ENCODE measurements around the gene FIG4. TPM values are rescaled to one million over a fixed set of nuclear protein-coding genes. Genes with fewer than 3 reads are reported as not detected.

Gene FIG4
- total RNA-seq, 1 experiment from 2014 or later: 15.7 TPM

DNA sequence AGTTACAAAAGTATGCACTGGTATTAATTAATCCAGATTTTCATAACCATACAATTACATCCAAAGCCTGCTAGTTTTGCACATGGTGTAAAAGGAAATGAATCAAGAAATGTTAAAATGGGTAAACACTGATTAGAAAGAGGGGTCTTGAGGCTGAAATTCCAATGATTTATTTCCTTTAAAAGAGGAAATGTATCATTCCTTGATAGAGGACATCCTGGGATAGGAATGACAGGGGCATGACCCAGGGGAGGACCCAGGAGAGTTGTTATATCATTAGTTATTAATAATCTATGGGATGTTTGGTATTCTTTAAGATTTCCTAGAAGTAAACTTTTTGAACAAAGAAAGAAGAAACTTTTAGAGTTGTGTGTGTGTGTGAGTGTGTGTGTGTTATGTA, 18.3 kb upstream of the FIG4 start:
- Histone ChIP-seq H3K36me3 (ENCODE audit: control insufficient read depth in 1 of 2, insufficient read depth in 2 of 2, low read length in 2 of 2) (no peaks in the 10 kb centered on the region), H3K4me3 (replicated peaks in 1 of 2; ENCODE audit: low read depth in 1 of 2, low read length in 2 of 2) (no peak overlapping the region), H2AFZ (ENCODE audit: low read depth, low read length, poor library complexity, severe bottlenecking) (no peak overlapping the region), H3K79me2 (ENCODE audit: insufficient read depth, low read length) (no peaks in the 10 kb centered on the region), H3K9me3 (ENCODE audit: control insufficient read depth in 1 of 2, insufficient read depth in 1 of 2, low read depth in 1 of 2, low read length in 2 of 2) (no peaks in the 10 kb centered on the region), H3K9ac (ENCODE audit: low read length) (no peak overlapping the region), H3K9me2 (ENCODE audit: insufficient read depth) (no peaks in the 10 kb centered on the region), H4K20me1 (ENCODE audit: insufficient read depth) (no peaks in the 10 kb centered on the region), H3K27me3 (ENCODE audit: insufficient read depth, low read length) (no peaks in the 10 kb centered on the region), H3K4me2 (ENCODE audit: low read length) (no peak overlapping the region), H3K4me1 (ENCODE audit: control insufficient read depth in 1 of 2, insufficient read depth in 2 of 2, low read length in 2 of 2) (no peaks in the 10 kb centered on the region), H3K27ac (ENCODE audit: low read depth, low read length) (no peak overlapping the region)
- ChIA-PET RAD21 (ENCODE audit: low non-redundant PET in 1 of 2, low total read pairs in 2 of 2, uncharacterized antibody in 2 of 2, unreplicated experiment in 2 of 2) (no interaction called here), POLR2A (no interaction called here), CTCF (no interaction called here)
- no TSS peak for BruUV-seq (replicated peaks)
- TF ChIP-seq SP1 (IDR thresholded peaks at IDR 0.05; ENCODE audit: low read depth): no peak
- no peak for TF ChIP-seq TCF7L2 (IDR thresholded peaks at IDR 0.05; ENCODE audit: borderline replicate concordance, extremely low read depth, insufficient read depth, insufficient read length)
- no peak for TF ChIP-seq RAD21 (IDR thresholded peaks at IDR 0.05; ENCODE audit: low read depth)
- TF ChIP-seq EGR1 (IDR thresholded peaks at IDR 0.05; ENCODE audit: low read depth): no peak
- no peak for TF ChIP-seq CBX3 (IDR thresholded peaks at IDR 0.05; ENCODE audit: low read depth)
- no peak for TF ChIP-seq JUND (IDR thresholded peaks at IDR 0.05)
- TF ChIP-seq MAX (IDR thresholded peaks at IDR 0.05): no peak
- TF ChIP-seq ZNF274 (IDR thresholded peaks at IDR 0.05; ENCODE audit: low read depth, low read length): no peak
- no peak for TF ChIP-seq EZH2phosphoT487 (IDR thresholded peaks at IDR 0.05; ENCODE audit: borderline replicate concordance)
- TF ChIP-seq ELF1 (IDR thresholded peaks at IDR 0.05; ENCODE audit: borderline replicate concordance, low read depth): no peak
- TF ChIP-seq POLR2A (IDR thresholded peaks at IDR 0.05; ENCODE audit: borderline replicate concordance, extremely low read depth, insufficient read depth, insufficient read length): no peak
- DNase-seq (ENCODE audit: low read depth, low spot score): no peak
- intact Hi-C loops (cut with micrococcal nuclease): no loop called here
- ATAC-seq: no peak

GRCh38 chr6:109676724-109677123, 14.4 kb upstream of the FIG4 start:
- no peak overlapping the region for H2AFZ ChIP-seq (ENCODE audit: low read depth, low read length, poor library complexity, severe bottlenecking)
- POLR2A ChIA-PET: no interaction called here
- no peaks in the 10 kb centered on the region for H3K4me1 ChIP-seq (ENCODE audit: control insufficient read depth in 1 of 2, insufficient read depth in 2 of 2, low read length in 2 of 2)
- H4K20me1 ChIP-seq (ENCODE audit: insufficient read depth): no peaks in the 10 kb centered on the region
- H3K4me3 ChIP-seq (replicated peaks in 1 of 2; ENCODE audit: low read depth in 1 of 2, low read length in 2 of 2): no peak overlapping the region
- H3K79me2 ChIP-seq (ENCODE audit: insufficient read depth, low read length): no peaks in the 10 kb centered on the region
- no peaks in the 10 kb centered on the region for H3K36me3 ChIP-seq (ENCODE audit: control insufficient read depth in 1 of 2, insufficient read depth in 2 of 2, low read length in 2 of 2)
- H3K4me2 ChIP-seq (ENCODE audit: low read length): no peak overlapping the region
- H3K9me3 ChIP-seq (ENCODE audit: control insufficient read depth in 1 of 2, insufficient read depth in 1 of 2, low read depth in 1 of 2, low read length in 2 of 2): no peaks in the 10 kb centered on the region
- H3K9me2 ChIP-seq (ENCODE audit: insufficient read depth): no peaks in the 10 kb centered on the region
- CTCF ChIA-PET: no interaction called here
- H3K9ac ChIP-seq (ENCODE audit: low read length): no peak overlapping the region
- H3K27ac ChIP-seq (ENCODE audit: low read depth, low read length): no peak overlapping the region
- intact Hi-C loops (cut with micrococcal nuclease): no loop called here
- RAD21 ChIA-PET (ENCODE audit: low non-redundant PET in 1 of 2, low total read pairs in 2 of 2, uncharacterized antibody in 2 of 2, unreplicated experiment in 2 of 2): no interaction called here
- DNase-seq (ENCODE audit: low read depth, low spot score): no peak
- no peaks in the 10 kb centered on the region for H3K27me3 ChIP-seq (ENCODE audit: insufficient read depth, low read length)
- BruUV-seq (replicated peaks): no TSS peak
- no peak for ATAC-seq
- TF ChIP-seq MAX (IDR thresholded peaks at IDR 0.05) (no peak), REST (IDR thresholded peaks at IDR 0.05; ENCODE audit: low read depth) (no peak), ZBTB33 (IDR thresholded peaks at IDR 0.05; ENCODE audit: extremely low read depth, insufficient replicate concordance, low read length) (no peak), ZNF274 (IDR thresholded peaks at IDR 0.05; ENCODE audit: low read depth, low read length) (no peak), ELF1 (IDR thresholded peaks at IDR 0.05; ENCODE audit: borderline replicate concordance, low read depth) (no peak), EGR1 (IDR thresholded peaks at IDR 0.05; ENCODE audit: low read depth) (no peak), SIN3A (IDR thresholded peaks at IDR 0.05; ENCODE audit: low read depth) (no peak), YY1 (IDR thresholded peaks at IDR 0.05; ENCODE audit: extremely low read depth, insufficient replicate concordance, low read depth, low read length) (no peak), EZH2phosphoT487 (IDR thresholded peaks at IDR 0.05; ENCODE audit: borderline replicate concordance) (no peak)

Measured in HCT116 (cell line).